Lower leg skin (tissue), 4 donors: ENCODE measurements around the gene AAGAB. TPM values are rescaled to one million over a fixed set of nuclear protein-coding genes. Genes with fewer than 3 reads are reported as not detected.
A peak's percentile ranks its signal among the peaks of the same experiment; 100 is the strongest.

Source experiments
- DNase-seq, 2 donors: peaks; one replicate each; pipeline ENCODE4 v3.0.0-alpha.2; 2019; ENCODE audit warnings: low spot score in 2 of 2
- H3K4me3 ChIP-seq: fragments of 200-600 bp; sonication (generic); 2 replicates; pipeline ENCODE4 v1.5.1; 2017; ENCODE audit warnings: mild to moderate bottlenecking, low read depth; ENCODE audit not compliant: poor library complexity, severe bottlenecking
- CTCF ChIP-seq, 3 donors: fragments of 450-650 bp; IDR thresholded peaks; one replicate each; pipeline ENCODE4 v1.5.1; 2016; ENCODE audit warnings: antibody characterized with exemption in 3 of 3, mild to moderate bottlenecking in 3 of 3, moderate library complexity in 2 of 3
- POLR2A ChIP-seq, 2 donors: fragments of 450-650 bp; IDR thresholded peaks; one replicate each; pipeline ENCODE4 v1.6.1; 2016 to 2017; ENCODE audit warnings: antibody characterized with exemption in 2 of 2, mild to moderate bottlenecking in 1 of 2, moderate library complexity in 1 of 2
- WGBS, 2 donors: methylation state at CpG; one replicate each; pipeline ENCODE4 v1.1.5; 2018; 5-methylcytosine and 5-hydroxymethylcytosine counted together
- intact Hi-C: fragments of 100-400 bp; cut with DNase I; formaldehyde crosslinking; loops from one replicate; pipeline ENCODE4 v1.15.0; 2023; ENCODE audit warnings: low total_unique reads
- total RNA-seq, 4 donors: library from RNA; depleted of rRNA; stranded (reverse); fragments of >200 nt; gene quantifications; one replicate each; pipeline ENCODE4 v1.1.0, GENCODE V29; 2016

AAGAB gene
- total RNA-seq, 4 donors from 2014 or later, result 11.3 to 23.4 (median 17.5) TPM

DNA sequence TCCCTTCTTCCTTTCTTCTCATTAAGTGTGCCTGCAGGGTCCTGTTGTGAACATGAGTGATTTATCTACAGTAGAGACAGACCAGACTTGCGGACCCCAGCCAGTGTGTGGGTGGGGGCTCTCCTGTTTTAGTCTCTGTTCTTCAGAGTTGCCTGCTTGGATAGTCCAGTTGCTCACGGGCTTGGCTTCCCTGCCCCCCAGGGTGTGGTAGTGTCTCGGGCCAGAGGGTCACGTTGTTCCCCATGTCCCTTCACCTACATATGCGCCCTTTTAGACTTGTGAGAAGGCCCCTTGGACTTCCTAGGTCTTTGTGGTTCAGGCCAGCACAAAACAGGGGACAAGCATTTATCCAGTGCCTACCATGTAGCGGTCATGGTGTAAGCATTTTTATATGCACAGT lies 85.8 kb downstream of the AAGAB start:
- DNase-seq, result peak in 1 of 2 donors; percentile 70
- no peak overlapping the region for H3K4me3 ChIP-seq
- WGBS, 2 donors, result 89 to 93% methylated on average over 6 of the region's 6 CpGs
- TF ChIP-seq POLR2A (IDR thresholded peaks at IDR 0.05), result no peak
- TF ChIP-seq CTCF (IDR thresholded peaks at IDR 0.05), result no peak
- intact Hi-C loops, result no loop called here

GRCh38 chr15:67167091-67167490 lies 87.4 kb downstream of the AAGAB start:
- H3K4me3 ChIP-seq, result no peak overlapping the region
- DNase-seq, result peak in 1 of 2 donors; percentile 77
- WGBS, 2 donors, result 88 to 97% methylated on average over 4 of the region's 4 CpGs
- intact Hi-C loops, result no loop called here
- TF ChIP-seq POLR2A (IDR thresholded peaks at IDR 0.05) (no peak), CTCF (IDR thresholded peaks at IDR 0.05) (no peak)

DNA sequence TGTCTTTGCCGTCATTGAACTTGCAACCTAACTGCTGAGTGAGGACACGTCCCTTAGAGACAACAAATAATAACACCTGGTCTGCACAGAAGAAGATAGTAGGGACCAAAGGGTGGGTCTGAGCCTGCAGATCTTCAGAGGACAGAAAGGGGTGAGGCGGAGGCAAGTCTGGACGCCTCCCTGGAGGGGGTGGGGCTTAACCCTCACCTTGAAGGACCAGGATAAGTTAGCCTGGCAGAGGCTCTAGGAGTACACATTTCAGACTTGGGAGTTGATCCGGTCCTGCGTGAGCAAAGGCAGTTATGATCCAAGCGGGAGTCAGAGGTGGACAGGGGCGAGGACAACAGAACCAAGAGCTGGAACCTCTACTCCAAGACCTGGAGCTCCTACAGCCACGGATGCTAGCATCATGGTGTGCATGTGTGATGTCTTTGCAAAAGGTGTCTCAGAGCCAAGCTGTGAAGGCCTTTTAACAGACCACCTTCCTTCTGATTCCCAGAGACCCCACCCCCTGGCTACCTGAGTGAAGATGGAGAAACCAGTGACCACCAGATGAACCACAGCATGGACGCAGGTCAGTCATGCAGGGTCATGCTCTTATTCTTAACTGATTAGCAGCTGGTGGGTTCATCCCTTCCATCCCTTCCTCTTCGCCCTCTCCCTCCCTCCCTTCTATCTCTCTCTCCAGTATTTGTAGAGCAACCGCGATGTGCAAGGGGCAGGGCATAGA lies 88.0 kb downstream of the AAGAB start:
- no peak for DNase-seq

GRCh38 chr15:67165254-67166253 lies 88.9 kb downstream of the AAGAB start:
- no peak for TF ChIP-seq POLR2A (IDR thresholded peaks at IDR 0.05)
- TF ChIP-seq CTCF (IDR thresholded peaks at IDR 0.05), result no peak
- H3K4me3 ChIP-seq, result no peak overlapping the region
- intact Hi-C loops, result no loop called here
- no peak for DNase-seq
- 76 to 82% methylated on average over 28 to 34 of the region's 34 CpGs for WGBS, 2 donors

More for the DNA sequence above, 88.0 kb downstream of the AAGAB start:
- WGBS, 2 donors, result 63 to 65% methylated on average over 13 of the region's 13 CpGs
- TF ChIP-seq POLR2A (IDR thresholded peaks at IDR 0.05) (no peak), CTCF (IDR thresholded peaks at IDR 0.05) (no peak)
- no peak overlapping the region for H3K4me3 ChIP-seq
- intact Hi-C loops, result no loop called here

DNA sequence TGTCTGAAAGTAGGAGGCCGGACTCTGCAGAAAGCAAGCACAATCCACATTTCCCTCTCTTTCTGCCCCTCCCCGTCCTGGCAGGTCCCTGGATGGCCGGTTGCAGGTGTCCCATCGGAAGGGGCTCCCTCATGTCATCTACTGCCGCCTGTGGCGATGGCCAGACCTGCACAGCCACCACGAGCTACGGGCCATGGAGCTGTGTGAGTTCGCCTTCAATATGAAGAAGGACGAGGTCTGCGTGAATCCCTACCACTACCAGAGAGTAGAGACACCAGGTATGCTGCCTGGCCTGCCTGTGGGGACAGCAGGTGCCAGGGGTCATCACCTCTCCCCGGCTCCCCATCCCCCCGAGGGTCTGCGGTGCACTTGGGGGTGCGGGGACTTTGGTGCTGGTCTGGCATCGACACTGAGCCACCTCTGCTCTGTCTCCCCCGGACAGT lies 89.6 kb downstream of the AAGAB start:
- no peak overlapping the region for H3K4me3 ChIP-seq
- DNase-seq, result no peak
- intact Hi-C loops, result no loop called here
- TF ChIP-seq POLR2A (IDR thresholded peaks at IDR 0.05) (no peak), CTCF (IDR thresholded peaks at IDR 0.05) (no peak)
- WGBS, 2 donors, result 84 to 88% methylated on average over 16 of the region's 17 CpGs
